ENCODE results near the gene NXNL2.

The NXNL2 gene

DNA sequence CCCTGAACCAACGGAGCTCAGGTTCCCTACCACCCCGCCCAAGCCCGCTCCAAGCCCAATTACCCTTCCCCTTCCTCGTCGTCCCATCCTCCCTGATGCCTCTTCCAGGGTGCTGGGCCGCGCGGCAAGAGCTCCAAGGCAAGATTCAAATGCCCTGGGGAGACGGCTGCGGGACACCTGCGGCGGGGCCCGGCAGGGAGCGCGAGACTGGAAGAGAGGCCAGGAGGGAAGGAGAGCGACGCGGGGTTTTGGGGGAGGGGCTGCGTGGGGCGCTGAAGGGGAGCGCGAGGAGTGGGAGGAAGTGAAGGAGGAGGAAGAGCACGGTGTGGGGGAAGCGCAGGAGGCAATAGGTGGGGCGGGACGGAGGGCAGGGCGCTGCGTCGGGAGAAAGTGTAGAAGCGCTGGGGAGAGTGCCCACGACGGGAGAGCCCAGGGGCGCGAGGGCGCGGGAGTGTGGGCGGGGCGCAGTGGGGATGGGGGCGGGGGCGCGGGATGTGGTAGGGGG, 975 bp upstream of the NXNL2 start:
- no peak overlapping the region for H3K9ac ChIP-seq
- H2AFZ ChIP-seq (ENCODE audit: low read depth): no peak overlapping the region
- no peak overlapping the region for H3K4me2 ChIP-seq
- no peaks in the 10 kb centered on the region for H3K36me3 ChIP-seq (ENCODE audit: insufficient read depth)
- no peaks in the 10 kb centered on the region for H4K20me1 ChIP-seq (ENCODE audit: insufficient read depth)
- no peaks in the 10 kb centered on the region for H3K79me2 ChIP-seq (ENCODE audit: insufficient read depth, low read depth)
- TF ChIP-seq, protein P1, sequence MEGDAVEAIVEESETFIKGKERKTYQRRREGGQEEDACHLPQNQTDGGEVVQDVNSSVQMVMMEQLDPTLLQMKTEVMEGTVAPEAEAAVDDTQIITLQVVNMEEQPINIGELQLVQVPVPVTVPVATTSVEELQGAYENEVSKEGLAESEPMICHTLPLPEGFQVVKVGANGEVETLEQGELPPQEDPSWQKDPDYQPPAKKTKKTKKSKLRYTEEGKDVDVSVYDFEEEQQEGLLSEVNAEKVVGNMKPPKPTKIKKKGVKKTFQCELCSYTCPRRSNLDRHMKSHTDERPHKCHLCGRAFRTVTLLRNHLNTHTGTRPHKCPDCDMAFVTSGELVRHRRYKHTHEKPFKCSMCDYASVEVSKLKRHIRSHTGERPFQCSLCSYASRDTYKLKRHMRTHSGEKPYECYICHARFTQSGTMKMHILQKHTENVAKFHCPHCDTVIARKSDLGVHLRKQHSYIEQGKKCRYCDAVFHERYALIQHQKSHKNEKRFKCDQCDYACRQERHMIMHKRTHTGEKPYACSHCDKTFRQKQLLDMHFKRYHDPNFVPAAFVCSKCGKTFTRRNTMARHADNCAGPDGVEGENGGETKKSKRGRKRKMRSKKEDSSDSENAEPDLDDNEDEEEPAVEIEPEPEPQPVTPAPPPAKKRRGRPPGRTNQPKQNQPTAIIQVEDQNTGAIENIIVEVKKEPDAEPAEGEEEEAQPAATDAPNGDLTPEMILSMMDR (conservative IDR thresholded peaks at IDR 0.05; ENCODE audit: low read depth, low read length): no peak
- H3K27ac ChIP-seq: no peak overlapping the region
- H3K27me3 ChIP-seq (ENCODE audit: insufficient read depth, low read depth): no peaks in the 10 kb centered on the region
- H3K4me3 ChIP-seq (IDR thresholded peaks at IDR 0.05; ENCODE audit: insufficient read depth, low read depth, low read length): no peak overlapping the region
- H3K4me1 ChIP-seq (ENCODE audit: low read depth, poor library complexity, severe bottlenecking): no peaks in the 10 kb centered on the region

DNA sequence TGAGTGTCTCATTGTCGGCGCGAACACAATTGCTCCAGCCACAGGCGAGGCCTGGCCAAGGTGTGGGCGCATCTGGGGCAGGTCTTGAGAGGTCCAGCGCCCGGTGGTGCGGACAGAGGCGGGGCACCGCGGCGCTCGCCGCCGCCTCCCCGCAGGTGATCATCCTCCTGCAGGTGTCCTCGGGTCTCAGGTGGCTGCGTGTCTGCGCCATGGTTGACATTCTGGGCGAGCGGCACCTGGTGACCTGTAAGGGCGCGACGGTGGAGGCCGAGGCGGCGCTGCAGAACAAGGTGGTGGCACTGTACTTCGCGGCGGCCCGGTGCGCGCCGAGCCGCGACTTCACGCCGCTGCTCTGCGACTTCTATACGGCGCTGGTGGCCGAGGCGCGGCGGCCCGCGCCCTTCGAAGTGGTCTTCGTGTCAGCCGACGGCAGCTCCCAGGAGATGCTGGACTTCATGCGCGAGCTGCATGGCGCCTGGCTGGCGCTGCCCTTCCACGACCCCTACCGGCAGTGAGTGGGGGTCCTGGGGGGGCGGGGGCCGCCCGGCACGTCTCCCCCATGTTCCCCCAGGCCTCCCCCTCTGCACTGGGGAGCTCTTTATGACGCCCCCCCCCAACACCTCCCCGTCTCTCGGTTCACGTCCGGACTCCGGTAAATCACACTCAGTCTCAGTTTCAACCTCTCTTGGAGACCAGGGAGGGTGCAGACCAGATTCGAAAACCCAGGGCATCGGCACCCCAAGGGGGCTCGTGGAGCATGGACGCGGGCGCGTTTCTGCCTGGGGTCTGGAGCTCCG, 446 bp downstream of the NXNL2 start:
- no peaks in the 10 kb centered on the region for H4K20me1 ChIP-seq (ENCODE audit: insufficient read depth)
- H3K4me1 ChIP-seq (ENCODE audit: low read depth, poor library complexity, severe bottlenecking): no peaks in the 10 kb centered on the region
- no peaks in the 10 kb centered on the region for H3K79me2 ChIP-seq (ENCODE audit: insufficient read depth, low read depth)
- H3K36me3 ChIP-seq (ENCODE audit: insufficient read depth): no peaks in the 10 kb centered on the region
- TF ChIP-seq, protein P1 (conservative IDR thresholded peaks at IDR 0.05; ENCODE audit: low read depth, low read length): no peak
- H3K4me3 ChIP-seq (IDR thresholded peaks at IDR 0.05; ENCODE audit: insufficient read depth, low read depth, low read length): no peak overlapping the region
- no peaks in the 10 kb centered on the region for H3K27me3 ChIP-seq (ENCODE audit: insufficient read depth, low read depth)
- H3K9ac ChIP-seq: no peak overlapping the region
- H2AFZ ChIP-seq (ENCODE audit: low read depth): peak overlapping the region; percentile 41; the same call in 1 of the 2 replicates
- H3K27ac ChIP-seq: no peak overlapping the region
- H3K4me2 ChIP-seq: peak overlapping the region; percentile 36; the same call in 1 of the 2 replicates

DNA sequence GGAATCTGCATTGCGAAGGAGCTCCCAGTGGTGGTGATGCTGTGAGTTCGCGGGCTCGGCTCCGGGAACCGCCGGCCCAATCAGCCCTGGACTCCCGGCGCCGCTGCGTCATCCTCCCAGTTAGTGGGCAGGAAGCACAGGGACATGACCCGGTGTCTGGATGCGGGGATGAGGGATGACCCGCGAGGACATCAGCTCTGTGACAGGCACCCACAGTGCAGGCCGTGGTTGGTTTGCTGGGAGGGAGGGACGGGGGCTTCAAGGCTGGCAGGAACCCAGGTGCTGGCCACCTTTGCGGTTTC, 996 bp downstream of the NXNL2 start:
- H3K27me3 ChIP-seq (ENCODE audit: insufficient read depth, low read depth): no peaks in the 10 kb centered on the region
- TF ChIP-seq, protein P1 (conservative IDR thresholded peaks at IDR 0.05; ENCODE audit: low read depth, low read length): no peak
- H3K4me1 ChIP-seq (ENCODE audit: low read depth, poor library complexity, severe bottlenecking): no peaks in the 10 kb centered on the region
- no peak overlapping the region for H3K4me3 ChIP-seq (IDR thresholded peaks at IDR 0.05; ENCODE audit: insufficient read depth, low read depth, low read length)
- no peaks in the 10 kb centered on the region for H3K79me2 ChIP-seq (ENCODE audit: insufficient read depth, low read depth)
- peak overlapping the region; percentile 36; the same call in 1 of the 2 replicates for H3K4me2 ChIP-seq
- H3K27ac ChIP-seq: no peak overlapping the region
- no peak overlapping the region for H3K9ac ChIP-seq
- no peaks in the 10 kb centered on the region for H4K20me1 ChIP-seq (ENCODE audit: insufficient read depth)
- peak overlapping the region; percentile 41; the same call in 1 of the 2 replicates for H2AFZ ChIP-seq (ENCODE audit: low read depth)
- H3K36me3 ChIP-seq (ENCODE audit: insufficient read depth): no peaks in the 10 kb centered on the region

DNA sequence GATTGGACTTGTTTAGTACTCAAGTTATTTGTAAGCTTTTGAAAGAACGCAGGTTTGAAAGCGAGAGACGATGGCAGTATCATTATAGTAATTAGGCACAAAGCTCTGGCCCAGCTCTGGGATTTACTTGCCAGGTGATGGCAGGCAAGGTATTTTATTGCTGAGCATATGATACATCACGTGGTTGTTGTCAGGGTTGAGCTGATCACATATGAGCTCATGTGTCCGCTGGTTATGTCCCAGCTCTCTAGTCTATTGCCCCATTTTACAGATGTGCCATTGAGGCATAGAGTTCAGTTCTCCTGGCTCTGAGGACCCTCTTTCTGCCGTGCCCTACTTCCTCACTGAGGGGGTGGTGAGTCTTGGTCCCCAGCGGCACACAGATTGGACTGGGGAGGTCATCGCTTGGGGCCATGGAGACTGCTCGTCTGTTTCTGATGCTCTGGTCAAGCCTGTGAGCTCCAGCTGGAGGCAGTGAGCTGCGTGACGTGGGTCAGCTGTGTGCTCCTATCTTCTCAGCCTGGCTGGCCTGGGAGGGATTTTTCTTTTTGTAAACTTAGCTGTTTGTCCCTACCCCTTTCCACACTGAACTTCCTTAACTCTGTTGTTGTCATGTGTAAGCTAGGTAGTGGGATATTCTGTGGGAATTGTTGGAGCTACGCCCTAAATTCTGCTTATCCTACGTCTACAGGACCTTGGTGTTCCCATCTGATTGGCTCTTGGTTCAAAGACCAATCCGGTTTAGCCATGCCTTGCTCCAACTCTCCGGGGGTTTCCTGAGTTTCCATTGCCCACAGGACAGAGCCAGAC, 2.2 kb downstream of the NXNL2 start:
- H2AFZ ChIP-seq (ENCODE audit: low read depth): no peak overlapping the region
- no peaks in the 10 kb centered on the region for H3K27me3 ChIP-seq (ENCODE audit: insufficient read depth, low read depth)
- no peaks in the 10 kb centered on the region for H3K79me2 ChIP-seq (ENCODE audit: insufficient read depth, low read depth)
- H3K4me2 ChIP-seq: no peak overlapping the region
- no peak overlapping the region for H3K27ac ChIP-seq
- H3K4me1 ChIP-seq (ENCODE audit: low read depth, poor library complexity, severe bottlenecking): no peaks in the 10 kb centered on the region
- H4K20me1 ChIP-seq (ENCODE audit: insufficient read depth): no peaks in the 10 kb centered on the region
- no peak overlapping the region for H3K9ac ChIP-seq
- TF ChIP-seq, protein P1 (conservative IDR thresholded peaks at IDR 0.05; ENCODE audit: low read depth, low read length): no peak
- H3K36me3 ChIP-seq (ENCODE audit: insufficient read depth): no peaks in the 10 kb centered on the region
- H3K4me3 ChIP-seq (IDR thresholded peaks at IDR 0.05; ENCODE audit: insufficient read depth, low read depth, low read length): no peak overlapping the region

Data from KMS-11 (cell line).